Spleen (tissue), 11 donors: ENCODE results near the gene BIRC5. TPM values are rescaled to one million over a fixed set of nuclear protein-coding genes. Genes with fewer than 3 reads are reported as not detected.

ENCODE experiments used
- DNase-seq: peaks from one replicate; pipeline ENCODE4 v3.0.0-alpha.2; 2020
- H3K27ac ChIP-seq, 8 donors: fragments of 200-600 bp; sonication (generic) in 7 of 8; 1 replicate in 4 of 8; 2 replicates in 4 of 8; pipeline versions ENCODE4 v1.5.0 to v1.8.0; 2016 to 2021; ENCODE audit warnings: inconsistent platforms in 4 of 8, mild to moderate bottlenecking in 4 of 8, moderate library complexity in 1 of 8
- H3K27me3 ChIP-seq, 7 donors: fragments of 200-600 bp; sonication (generic) in 6 of 7; replicated peaks in 1 of 7; 1 replicate in 4 of 7; 2 replicates in 3 of 7; pipeline versions ENCODE4 v1.5.0 to v1.8.0; 2016 to 2021; ENCODE audit warnings: inconsistent platforms in 3 of 7, mild to moderate bottlenecking in 1 of 7
- H3K36me3 ChIP-seq, 6 donors: fragments of 200-600 bp; sonication (generic) in 5 of 6; 1 replicate in 4 of 6; 2 replicates in 2 of 6; pipeline versions ENCODE4 v1.5.0 to v1.8.0; 2016 to 2021; ENCODE audit warnings: inconsistent platforms in 2 of 6
- H3K4me1 ChIP-seq, 6 donors: fragments of 200-600 bp; sonication (generic) in 5 of 6; 1 replicate in 3 of 6; 2 replicates in 3 of 6; pipeline versions ENCODE4 v1.5.0 to v1.8.0; 2016 to 2021; ENCODE audit warnings: inconsistent platforms in 3 of 6
- H3K4me3 ChIP-seq, 8 donors: fragments of 200-600 bp; sonication (generic) in 7 of 8; 1 replicate in 4 of 8; 2 replicates in 4 of 8; pipeline versions ENCODE4 v1.5.0 to v1.8.0; 2016 to 2021; ENCODE audit warnings: inconsistent platforms in 4 of 8, mild to moderate bottlenecking in 4 of 8, moderate library complexity in 2 of 8
- H3K9me3 ChIP-seq, 8 donors: fragments of 200-600 bp; sonication (generic) in 7 of 8; 1 replicate in 4 of 8; 2 replicates in 4 of 8; pipeline versions ENCODE4 v1.5.0 to v1.8.0; 2016 to 2021; ENCODE audit warnings: inconsistent platforms in 4 of 8
- POLR2A ChIP-seq, 3 donors: fragments of 450-650 bp; IDR thresholded peaks; one replicate each; pipeline ENCODE4 v1.5.1; 2017; ENCODE audit warnings: antibody characterized with exemption in 3 of 3, mild to moderate bottlenecking in 1 of 3
- POLR2AphosphoS5 ChIP-seq, 3 donors: sonication (generic); formaldehyde crosslinking; IDR thresholded peaks; one replicate each; pipeline ENCODE4 v1.5.1; 2017; ENCODE audit warnings: antibody characterized with exemption in 3 of 3
- WGBS, 5 donors: extraction: QIAGEN DNeasy Blood & Tissue Kit in 3 of 5; methylation state at CpG; one replicate each; pipeline versions ENCODE4 v1.1.5 to v1.1.7; 2013 to 2018; 5-methylcytosine and 5-hydroxymethylcytosine counted together
- intact Hi-C: fragments of 100-400 bp; cut with DNase I; formaldehyde crosslinking; loops from one replicate; pipeline ENCODE4 v1.15.0; 2023; ENCODE audit warnings: low total_unique reads
- polyA plus RNA-seq, 3 donors: library from polyadenylated mRNA; stranded (reverse); fragments of 200-250 nt; gene quantifications; one replicate each; pipeline ENCODE4 v1.2.1, GENCODE V29; 2013
- total RNA-seq, 7 donors: library from RNA; depleted of rRNA in 3 of 7; stranded (reverse); fragments of >200 nt in 3 of 7; fragmentation: NEBNext Ultra II Directional in 4 of 7; extraction: Animal tissue kit (Norgen Biotek cat#: 25700) in 4 of 7; gene quantifications; one replicate each; pipeline versions ENCODE4 v1.1.0 to v1.2.1, GENCODE V29; 2016 to 2021
- TF ChIP-seq, protein P1 (sequence below), 11 experiments: fragments of 200-600 bp in 7 of 11; fragments of 450-650 bp in 4 of 11; sonication (generic) in 4 of 11; IDR thresholded peaks in 8 of 11; conservative IDR thresholded peaks in 3 of 11; 1 replicate in 7 of 11; 2 replicates in 4 of 11; pipeline versions ENCODE4 v1.4.0 to v1.8.0; 2016 to 2021; ENCODE audit warnings: antibody characterized with exemption in 11 of 11, inconsistent platforms in 4 of 11, mild to moderate bottlenecking in 1 of 11
- donor health status: healthy with polysubstance abuse.
- donor health status: DM: no; HTN: no; CAD: no; lungs with moderate emphysema.
- donor health status: DM: no; HTN: no; CAD: no.
- donor health status: Bipolar disorder and iron deficiency.
- donor health status: healthy.
- donor health status: DM: no; HTN: no; CAD: no.
- donor health status: DM: yes; HTN: yes; CAD: no.

The BIRC5 gene
- total and polyA plus RNA-seq, 10 donors, result 2.1 to 11.9 (median 6.7) TPM

DNA sequence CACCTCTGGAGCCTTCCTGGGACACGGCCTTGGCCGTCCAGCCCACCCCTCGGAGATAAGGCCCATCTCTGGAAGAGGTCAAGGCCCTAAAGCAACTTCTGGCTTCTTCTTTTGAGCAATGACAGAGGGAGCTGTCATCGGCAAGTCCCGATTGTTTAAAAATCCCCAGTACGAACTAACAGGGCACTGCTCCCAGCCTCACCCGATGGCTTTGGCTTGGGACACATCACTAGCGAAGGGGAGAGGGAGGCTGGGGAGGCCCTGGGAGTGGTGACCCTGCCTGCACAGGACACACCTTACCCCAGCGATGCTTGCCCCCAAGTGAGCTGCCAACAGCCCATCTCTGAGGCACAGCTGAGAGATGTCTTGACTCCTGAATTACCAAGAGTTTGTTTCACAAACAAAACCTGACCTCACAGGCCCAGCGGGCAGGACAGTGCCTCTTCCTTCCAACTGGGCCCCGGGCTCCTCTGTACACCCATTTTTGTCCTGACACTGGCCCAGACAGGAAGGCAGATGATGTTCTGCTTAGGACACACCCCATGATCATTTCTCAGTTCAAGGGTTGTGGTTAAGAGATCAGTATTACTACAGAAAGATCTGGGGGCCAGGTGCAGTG, 40.8 kb upstream of the BIRC5 start:
- no peak for DNase-seq
- H3K27ac ChIP-seq, result peak overlapping the region; percentile 75 to 96 (median 86)
- TF ChIP-seq POLR2A (IDR thresholded peaks at IDR 0.05) (no peak), POLR2AphosphoS5 (IDR thresholded peaks at IDR 0.05) (peak; percentile 41 to 77 (median 52))
- TF ChIP-seq, protein P1, sequence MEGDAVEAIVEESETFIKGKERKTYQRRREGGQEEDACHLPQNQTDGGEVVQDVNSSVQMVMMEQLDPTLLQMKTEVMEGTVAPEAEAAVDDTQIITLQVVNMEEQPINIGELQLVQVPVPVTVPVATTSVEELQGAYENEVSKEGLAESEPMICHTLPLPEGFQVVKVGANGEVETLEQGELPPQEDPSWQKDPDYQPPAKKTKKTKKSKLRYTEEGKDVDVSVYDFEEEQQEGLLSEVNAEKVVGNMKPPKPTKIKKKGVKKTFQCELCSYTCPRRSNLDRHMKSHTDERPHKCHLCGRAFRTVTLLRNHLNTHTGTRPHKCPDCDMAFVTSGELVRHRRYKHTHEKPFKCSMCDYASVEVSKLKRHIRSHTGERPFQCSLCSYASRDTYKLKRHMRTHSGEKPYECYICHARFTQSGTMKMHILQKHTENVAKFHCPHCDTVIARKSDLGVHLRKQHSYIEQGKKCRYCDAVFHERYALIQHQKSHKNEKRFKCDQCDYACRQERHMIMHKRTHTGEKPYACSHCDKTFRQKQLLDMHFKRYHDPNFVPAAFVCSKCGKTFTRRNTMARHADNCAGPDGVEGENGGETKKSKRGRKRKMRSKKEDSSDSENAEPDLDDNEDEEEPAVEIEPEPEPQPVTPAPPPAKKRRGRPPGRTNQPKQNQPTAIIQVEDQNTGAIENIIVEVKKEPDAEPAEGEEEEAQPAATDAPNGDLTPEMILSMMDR (IDR thresholded peaks at IDR 0.05 in 8 of 11, conservative IDR thresholded peaks at IDR 0.05 in 3 of 11), result no peak
- peaks cover 0 to 45% (median 16%) of the 10 kb centered on the region in 6 donors for H3K36me3 ChIP-seq
- peaks cover 75 to 91% (median 84%) of the 10 kb centered on the region in 6 donors for H3K4me1 ChIP-seq
- intact Hi-C loops, result no loop called here
- peak overlapping the region in 1 of 8 donors; percentile 93 for H3K4me3 ChIP-seq
- no peaks in the 10 kb centered on the region for H3K27me3 ChIP-seq
- 42 to 75% (median 57%) methylated on average over 5 to 11 of the region's 11 CpGs for WGBS, 5 donors
- H3K9me3 ChIP-seq, result no peaks in the 10 kb centered on the region

- Histone ChIP-seq H3K27me3 (no peaks in the 10 kb centered on the region), H3K9me3 (no peaks in the 10 kb centered on the region), H3K27ac (peak overlapping the region; percentile 75 to 96 (median 86)), H3K4me3 (peak overlapping the region in 3 of 8 donors; percentile 5 to 93 (median 5)), H3K4me1 (peaks cover 72 to 95% (median 81%) of the 10 kb centered on the region in 6 donors), H3K36me3 (peaks cover 0 to 53% (median 16%) of the 10 kb centered on the region in 6 donors)
- WGBS, 5 donors, result 25 to 59% (median 33%) methylated on average over 1 to 15 of the region's 15 CpGs
- DNase-seq, result peak; percentile 94
- intact Hi-C loops, result no loop called here
- TF ChIP-seq POLR2A (IDR thresholded peaks at IDR 0.05) (no peak), POLR2AphosphoS5 (IDR thresholded peaks at IDR 0.05) (peak; percentile 87 to 94 (median 88))
- TF ChIP-seq, protein P1 (IDR thresholded peaks at IDR 0.05 in 8 of 11, conservative IDR thresholded peaks at IDR 0.05 in 3 of 11), result peak; percentile 39 to 85 (median 58)
These were observed 39.6 kb upstream of the BIRC5 start for GRCh38 chr17:78174346-78174869.

GRCh38 chr17:78174870-78175642, 39.0 kb upstream of the BIRC5 start:
- intact Hi-C loops, result loop anchor here (5.0 kb wide), 1 partner anchor 63 kb away; no protein-coding TSS in a partner anchor
- Histone ChIP-seq H3K4me3 (peak overlapping the region in 1 of 8 donors; percentile 93), H3K36me3 (peaks cover 0 to 51% (median 16%) of the 10 kb centered on the region in 6 donors), H3K9me3 (no peaks in the 10 kb centered on the region), H3K27ac (peak overlapping the region; percentile 75 to 96 (median 86)), H3K4me1 (peaks cover 68 to 95% (median 81%) of the 10 kb centered on the region in 6 donors), H3K27me3 (no peaks in the 10 kb centered on the region)
- 70 to 83% (median 76%) methylated on average over 21 to 28 of the region's 28 CpGs for WGBS, 5 donors
- TF ChIP-seq POLR2A (IDR thresholded peaks at IDR 0.05) (no peak), POLR2AphosphoS5 (IDR thresholded peaks at IDR 0.05) (peak in 1 of 3 donors; percentile 64)
- TF ChIP-seq, protein P1 (IDR thresholded peaks at IDR 0.05 in 8 of 11, conservative IDR thresholded peaks at IDR 0.05 in 3 of 11), result peak in 3 of 11 experiments; percentile 1 to 15 (median 5)
- DNase-seq, result no peak
